Endothelial cell of umbilical vein (primary cell): ENCODE results near the gene WNT16. TPM values are rescaled to one million over a fixed set of nuclear protein-coding genes. Genes with fewer than 3 reads are reported as not detected.

Experiments
- BruUV-seq: library from RNA; stranded (reverse); fragments of 400-500 nt; replicated peaks from 2 replicates; lab custom pipeline; 2021; lab: Mats Ljungman, UMichigan
- CTCF ChIA-PET: fragments of 300-600, 350-600 bp; sonication (Branson Sonifier 250); formaldehyde crosslinking; loops from one replicate; lab custom pipeline; 2021; ENCODE audit warnings: antibody characterized with exemption, inconsistent platforms; lab: Charles Lee
- POLR2A ChIA-PET: fragments of 300-600, 350-600 bp; sonication (Branson Sonifier 250); formaldehyde crosslinking; loops from one replicate; lab custom pipeline; 2021; ENCODE audit warnings: antibody characterized with exemption, inconsistent platforms; lab: Charles Lee
- DNase-seq: peaks from one replicate; pipeline ENCODE4 v3.0.0-alpha.2; 2011; ENCODE audit warnings: low read depth, low spot score
- FAIRE-seq: peaks from 2 replicates; lab custom pipeline; 2011; peaks lifted over from hg19 to GRCh38; lab: Jason Lieb, UNC
- H2AFZ ChIP-seq: 2 replicates; pipeline ENCODE4 v1.6.0; 2012; ENCODE audit warnings: low read depth, low read length, control low read depth, inconsistent platforms
- H3K27ac ChIP-seq: 2 replicates; pipeline ENCODE4 v1.5.1; 2011; ENCODE audit warnings: low read depth, mild to moderate bottlenecking, control low read depth, low read length, moderate library complexity; ENCODE audit not compliant: insufficient read depth
- H3K27me3 ChIP-seq, 2 experiments: 2 replicates each; pipeline versions ENCODE4 v1.6.0 to v1.6.1; 2011; ENCODE audit warnings: low read length in 2 of 2, mixed read lengths in 1 of 2; ENCODE audit not compliant: control insufficient read depth in 2 of 2, insufficient read depth in 2 of 2
- H3K36me3 ChIP-seq, 2 experiments: 2 replicates in 1 of 2; 3 replicates in 1 of 2; pipeline ENCODE4 v1.5.1; 2011; ENCODE audit warnings: low read length in 2 of 2, mild to moderate bottlenecking in 1 of 2, moderate library complexity in 1 of 2; ENCODE audit not compliant: control insufficient read depth in 2 of 2, insufficient read depth in 2 of 2; ENCODE audit errors: extremely low read depth in 1 of 2
- H3K4me1 ChIP-seq: 3 replicates; pipeline ENCODE4 v1.5.1; 2011; ENCODE audit warnings: mild to moderate bottlenecking, low read length; ENCODE audit not compliant: control insufficient read depth, insufficient read depth; ENCODE audit errors: extremely low read depth
- H3K4me2 ChIP-seq: 2 replicates; pipeline ENCODE4 v1.6.1; 2011; ENCODE audit warnings: low read length, control low read depth, mixed read lengths; ENCODE audit not compliant: insufficient read depth
- H3K4me3 ChIP-seq, 3 experiments: fragments of 200-600 bp in 1 of 3; sonication (generic), shearing (Covaris generic) in 1 of 3; replicated peaks in 1 of 3; 2 replicates each; pipeline ENCODE4 v1.5.1; 2011 to 2016; ENCODE audit warnings: control low read depth in 3 of 3, low read length in 3 of 3, mild to moderate bottlenecking in 2 of 3, inconsistent platforms in 1 of 3, low read depth in 1 of 3, moderate library complexity in 1 of 3; ENCODE audit not compliant: insufficient read depth in 1 of 3
- H3K79me2 ChIP-seq: 2 replicates; pipeline ENCODE4 v1.6.0; 2012; ENCODE audit warnings: low read length, inconsistent platforms; ENCODE audit not compliant: control insufficient read depth, insufficient read depth
- H3K9ac ChIP-seq: replicated peaks from 2 replicates; pipeline ENCODE3; 2011; ENCODE audit warnings: low read length, control low read depth; ENCODE audit not compliant: insufficient read depth; ENCODE audit errors: extremely low read depth
- H3K9me1 ChIP-seq: replicated peaks from 3 replicates; pipeline ENCODE4 v1.6.0; 2011; ENCODE audit warnings: mild to moderate bottlenecking, low read length; ENCODE audit not compliant: control insufficient read depth, insufficient read depth; ENCODE audit errors: extremely low read depth
- H3K9me3 ChIP-seq: replicated peaks from 2 replicates; pipeline ENCODE4 v1.5.1; 2012; ENCODE audit warnings: low read length, inconsistent platforms; ENCODE audit not compliant: control insufficient read depth, insufficient read depth
- H4K20me1 ChIP-seq: replicated peaks from 2 replicates; pipeline ENCODE3; 2011; ENCODE audit warnings: mild to moderate bottlenecking, low read length; ENCODE audit not compliant: control insufficient read depth, insufficient read depth; ENCODE audit errors: extremely low read depth
- EZH2 ChIP-seq: IDR thresholded peaks from 2 replicates; pipeline ENCODE4 v1.6.1; 2012; ENCODE audit warnings: borderline replicate concordance, low read depth, mild to moderate bottlenecking, moderate library complexity, low read length, inconsistent platforms; ENCODE audit not compliant: severe bottlenecking
- FOS ChIP-seq: IDR thresholded peaks from 2 replicates; pipeline ENCODE4 v1.6.1; 2011; ENCODE audit warnings: mild to moderate bottlenecking, low read length, moderate library complexity, borderline replicate concordance; ENCODE audit not compliant: insufficient read depth
- GATA2 ChIP-seq: IDR thresholded peaks from 2 replicates; pipeline ENCODE4 v1.7.0; 2011; ENCODE audit warnings: low read depth, mild to moderate bottlenecking, moderate library complexity, mixed read lengths, low read length; ENCODE audit not compliant: insufficient read length, insufficient read depth
- JUN ChIP-seq: IDR thresholded peaks from 2 replicates; pipeline ENCODE4 v1.6.1; 2011; ENCODE audit warnings: borderline replicate concordance, low read depth; ENCODE audit not compliant: insufficient read length, insufficient read depth
- MYC ChIP-seq: IDR thresholded peaks from one replicate; pipeline ENCODE4 v1.6.1; 2011; ENCODE audit warnings: mild to moderate bottlenecking, low read depth, low read length
- POLR2A ChIP-seq: IDR thresholded peaks from 2 replicates; pipeline ENCODE4 v1.6.1; 2012; ENCODE audit warnings: low read depth, mild to moderate bottlenecking, control low read depth, low read length
- POLR2AphosphoS5 ChIP-seq: IDR thresholded peaks from 2 replicates; pipeline ENCODE4 v1.6.1; 2012; ENCODE audit warnings: low read depth, mild to moderate bottlenecking, control low read depth, low read length, moderate library complexity; ENCODE audit not compliant: insufficient read depth
- dilution Hi-C: fragments of 300-500 bp; cut with MboI; formaldehyde crosslinking; loops from one replicate; pipeline ENCODE4 v1.15.0; 2019; ENCODE audit warnings: low sequenced_read_pairs; ENCODE audit not compliant: extremely low pct_ligation_motif_present
- intact Hi-C: fragments of 100-400 bp; cut with micrococcal nuclease; formaldehyde crosslinking; loops from one replicate; pipeline ENCODE4 v1.10.0; 2022
- polyA plus RNA-seq, 4 experiments: library from polyadenylated mRNA; depleted of rRNA in 3 of 4; stranded (reverse) in 3 of 4; unstranded in 1 of 4; fragments of >200 nt; gene quantifications; 2 replicates each; pipeline versions ENCODE4 v1.2.1 to v1.2.3, GENCODE V29; 2011 to 2012; ENCODE audit warnings: missing spikeins in 1 of 4
- total RNA-seq: library from RNA; stranded (reverse); gene quantifications from 2 replicates; pipeline ENCODE4 v1.2.3, GENCODE V29; 2021
- TF ChIP-seq, protein P1 (sequence below), 2 donors: IDR thresholded peaks; 1 replicate in 1 of 2; 2 replicates in 1 of 2; pipeline ENCODE4 v1.5.1; 2011; ENCODE audit warnings: low read length in 2 of 2, mild to moderate bottlenecking in 2 of 2, moderate library complexity in 2 of 2, control low read depth in 1 of 2, inconsistent platforms in 1 of 2, low read depth in 1 of 2; ENCODE audit not compliant: insufficient read depth in 1 of 2; ENCODE audit errors: extremely low read depth in 1 of 2
- TF ChIP-seq, protein P2 (sequence below): IDR thresholded peaks from 2 replicates; pipeline ENCODE4 v1.6.1; 2011; ENCODE audit not compliant: insufficient read depth, insufficient read length

The WNT16 gene
- total and polyA plus RNA-seq, 2 donors (not counting 3 experiments of a cell fraction or from before 2014, with no cell fraction given): not detected

- H3K27me3 ChIP-seq: peaks cover 3 to 6% of the 10 kb centered on the region in 2 experiments
- H4K20me1 ChIP-seq: no peaks in the 10 kb centered on the region
- no peaks in the 10 kb centered on the region for H3K4me1 ChIP-seq
- H3K4me2 ChIP-seq: no peak overlapping the region
- intact Hi-C loops (no loop called here), dilution Hi-C loops (no loop called here)
- POLR2A ChIA-PET: no interaction called here
- H3K9ac ChIP-seq: no peak overlapping the region
- H3K4me3 ChIP-seq: no peak overlapping the region
- CTCF ChIA-PET: no interaction called here
- FAIRE-seq (no peak), DNase-seq (no peak)
- no peaks in the 10 kb centered on the region for H3K36me3 ChIP-seq
- no peak overlapping the region for H3K27ac ChIP-seq
- BruUV-seq: no TSS peak
- no peak overlapping the region for H2AFZ ChIP-seq
- H3K9me3 ChIP-seq: no peaks in the 10 kb centered on the region
- no peaks in the 10 kb centered on the region for H3K9me1 ChIP-seq
- H3K79me2 ChIP-seq: no peaks in the 10 kb centered on the region
- TF ChIP-seq EZH2 (no peak), POLR2A (no peak), FOS (no peak), MYC (no peak), JUN (no peak), POLR2AphosphoS5 (no peak), GATA2 (no peak)
- TF ChIP-seq, protein P1, sequence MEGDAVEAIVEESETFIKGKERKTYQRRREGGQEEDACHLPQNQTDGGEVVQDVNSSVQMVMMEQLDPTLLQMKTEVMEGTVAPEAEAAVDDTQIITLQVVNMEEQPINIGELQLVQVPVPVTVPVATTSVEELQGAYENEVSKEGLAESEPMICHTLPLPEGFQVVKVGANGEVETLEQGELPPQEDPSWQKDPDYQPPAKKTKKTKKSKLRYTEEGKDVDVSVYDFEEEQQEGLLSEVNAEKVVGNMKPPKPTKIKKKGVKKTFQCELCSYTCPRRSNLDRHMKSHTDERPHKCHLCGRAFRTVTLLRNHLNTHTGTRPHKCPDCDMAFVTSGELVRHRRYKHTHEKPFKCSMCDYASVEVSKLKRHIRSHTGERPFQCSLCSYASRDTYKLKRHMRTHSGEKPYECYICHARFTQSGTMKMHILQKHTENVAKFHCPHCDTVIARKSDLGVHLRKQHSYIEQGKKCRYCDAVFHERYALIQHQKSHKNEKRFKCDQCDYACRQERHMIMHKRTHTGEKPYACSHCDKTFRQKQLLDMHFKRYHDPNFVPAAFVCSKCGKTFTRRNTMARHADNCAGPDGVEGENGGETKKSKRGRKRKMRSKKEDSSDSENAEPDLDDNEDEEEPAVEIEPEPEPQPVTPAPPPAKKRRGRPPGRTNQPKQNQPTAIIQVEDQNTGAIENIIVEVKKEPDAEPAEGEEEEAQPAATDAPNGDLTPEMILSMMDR (IDR thresholded peaks at IDR 0.05; ENCODE audit: extremely low read depth in 1 of 2, insufficient read depth in 1 of 2, low read depth in 1 of 2, low read length in 2 of 2): no peak
- TF ChIP-seq, protein P2, sequence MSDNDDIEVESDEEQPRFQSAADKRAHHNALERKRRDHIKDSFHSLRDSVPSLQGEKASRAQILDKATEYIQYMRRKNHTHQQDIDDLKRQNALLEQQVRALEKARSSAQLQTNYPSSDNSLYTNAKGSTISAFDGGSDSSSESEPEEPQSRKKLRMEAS: no peak
Observed at GRCh38 chr7:121307021-121307574, 21.7 kb upstream of the WNT16 start.
